Stimulated activated CD8-positive, alpha-beta memory T cell treated with anti-CD3 and anti-CD28 coated beads, Interleukin-4, amount 100 ng/mL, for 48 hours (primary cell): ENCODE measurements around the gene ZNF132.
"Not testable (repeated sequence)": the region's sequence is repeated elsewhere in the genome, so short reads cannot be mapped to it uniquely, and the experiment has no call there.

Source experiments
- DNase-seq: peaks from one replicate; pipeline ENCODE4 v3.0.0-alpha.2; 2020

The ZNF132 gene

GRCh38 chr19:58466760-58467589, 27.0 kb upstream of the ZNF132 start, which contains the start of gene ZNF324:
Gene ZNF324 (plus strand): TSS chr19:58467080. CDS start chr19:58469186, 2,106 bp downstream.
- peak; percentile 99 for DNase-seq

GRCh38 chr19:58466089-58466759, 26.3 kb upstream of the ZNF132 start:
- no peak for DNase-seq

GRCh38 chr19:58460039-58460438, 20.1 kb upstream of the ZNF132 start:
- no peak for DNase-seq

- no peak for DNase-seq
Observed at GRCh38 chr19:58456111-58456510, 16.2 kb upstream of the ZNF132 start.

GRCh38 chr19:58455306-58455705, 15.4 kb upstream of the ZNF132 start:
- DNase-seq, result no peak

GRCh38 chr19:58453743-58454142, 13.8 kb upstream of the ZNF132 start:
- no peak for DNase-seq

GRCh38 chr19:58451358-58452101, 11.6 kb upstream of the ZNF132 start, which contains the start of gene ZNF324B:
Gene ZNF324B (plus strand): TSS chr19:58451622. CDS start chr19:58453702, 2,080 bp downstream.
- DNase-seq, result peak; percentile 97

- no peak for DNase-seq
Observed at GRCh38 chr19:58450856-58451357, 11.0 kb upstream of the ZNF132 start.

- not testable (repeated sequence) for DNase-seq
Observed at GRCh38 chr19:58449980-58450379, 10.0 kb upstream of the ZNF132 start.

- not testable (repeated sequence) for DNase-seq
Observed at GRCh38 chr19:58448860-58449259, 8.9 kb upstream of the ZNF132 start.

GRCh38 chr19:58442986-58443385, 3.0 kb upstream of the ZNF132 start:
- not testable (repeated sequence) for DNase-seq

- DNase-seq, result no peak
Observed at GRCh38 chr19:58440556-58440955, 603 bp upstream of the ZNF132 start.

GRCh38 chr19:58434217-58434616, 5.7 kb downstream of the ZNF132 start:
- no peak for DNase-seq

GRCh38 chr19:58429745-58430144, 10.2 kb downstream of the ZNF132 start:
- DNase-seq, result no peak

GRCh38 chr19:58428617-58429016, 11.3 kb downstream of the ZNF132 start:
- DNase-seq, result no peak

- DNase-seq, result no peak
Observed at GRCh38 chr19:58417071-58417470, 22.9 kb downstream of the ZNF132 start.

GRCh38 chr19:58416604-58417003, 23.3 kb downstream of the ZNF132 start:
- no peak for DNase-seq

GRCh38 chr19:58409010-58409790, 30.8 kb downstream of the ZNF132 start:
- peak; percentile 61 for DNase-seq

- peak; percentile 96 for DNase-seq
Observed at GRCh38 chr19:58408152-58409009, 31.6 kb downstream of the ZNF132 start, which contains the start of gene ZNF584. Gene ZNF584 (plus strand): TSS chr19:58408649. CDS start chr19:58409148, 499 bp downstream.

- peak; percentile 36 for DNase-seq
Observed at GRCh38 chr19:58407658-58408151, 32.2 kb downstream of the ZNF132 start.
